NCI-H1930 (cell line): Measurements from ENCODE around the gene MED26.

Experiments
- DNase-seq, 2 experiments: peaks; one replicate each; lab custom pipeline; 2025; lab: John Stamatoyannopoulos, UW

MED26 gene

GRCh38 chr19:16537111-16537510 is 90.9 kb downstream of the MED26 start:
- no peak for DNase-seq

GRCh38 chr19:16536130-16536529 is 91.9 kb downstream of the MED26 start:
- no peak for DNase-seq

GRCh38 chr19:16535381-16535780 is 92.6 kb downstream of the MED26 start:
- no peak for DNase-seq

- no peak for DNase-seq
Measured at GRCh38 chr19:16532440-16533234, 95.4 kb downstream of the MED26 start.

- DNase-seq: no peak
Measured at GRCh38 chr19:16531380-16531669, 96.7 kb downstream of the MED26 start.

- DNase-seq: no peak
Measured at GRCh38 chr19:16530540-16531379, 97.2 kb downstream of the MED26 start.

- DNase-seq: no peak
Measured at GRCh38 chr19:16529466-16530144, 98.4 kb downstream of the MED26 start.

- DNase-seq: no peak
Measured at GRCh38 chr19:16527971-16528521, 100.0 kb downstream of the MED26 start.

GRCh38 chr19:16527334-16527935 is 100.6 kb downstream of the MED26 start:
- no peak for DNase-seq

GRCh38 chr19:16525751-16526481 is 102.1 kb downstream of the MED26 start:
- DNase-seq: no peak

- DNase-seq: no peak
Measured at GRCh38 chr19:16524991-16525734, 102.8 kb downstream of the MED26 start.
